LNCaP clone FGC (cell line): ENCODE results near the gene NUF2.
A peak's percentile ranks its signal among the peaks of the same experiment; 100 is the strongest.

Experiments used
- DNase-seq: peaks from one replicate; pipeline ENCODE4 v3.0.0-alpha.2; 2011; ENCODE audit warnings: low read depth
- H3K4me3 ChIP-seq: 2 replicates; pipeline ENCODE4 v1.5.1; 2011; ENCODE audit warnings: mild to moderate bottlenecking, low read depth, low read length, control low read depth
- CTCF ChIP-seq: IDR thresholded peaks from 2 replicates; pipeline ENCODE4 v1.5.1; 2012; ENCODE audit warnings: mild to moderate bottlenecking; ENCODE audit not compliant: control insufficient read depth, insufficient read depth; ENCODE audit errors: extremely low read depth

Gene NUF2

GRCh38 chr1:163365186-163365585, 43.4 kb downstream of the NUF2 start:
- no peak overlapping the region for H3K4me3 ChIP-seq
- TF ChIP-seq CTCF: no peak
- no peak for DNase-seq

- TF ChIP-seq CTCF: no peak
- H3K4me3 ChIP-seq: no peak overlapping the region
- DNase-seq: no peak
Observed at GRCh38 chr1:163366555-163366954, 44.8 kb downstream of the NUF2 start.

GRCh38 chr1:163367721-163368120, 46.0 kb downstream of the NUF2 start:
- DNase-seq: no peak
- no peak for TF ChIP-seq CTCF
- no peak overlapping the region for H3K4me3 ChIP-seq

- DNase-seq: no peak
- no peak for TF ChIP-seq CTCF
- no peak overlapping the region for H3K4me3 ChIP-seq
Observed at GRCh38 chr1:163372576-163372975, 50.8 kb downstream of the NUF2 start.

GRCh38 chr1:163378554-163378953, 56.8 kb downstream of the NUF2 start:
- no peak overlapping the region for H3K4me3 ChIP-seq
- TF ChIP-seq CTCF: no peak
- no peak for DNase-seq

GRCh38 chr1:163379801-163380200, 58.0 kb downstream of the NUF2 start:
- no peak overlapping the region for H3K4me3 ChIP-seq
- peak; percentile 91 for DNase-seq
- TF ChIP-seq CTCF: no peak

- TF ChIP-seq CTCF: no peak
- H3K4me3 ChIP-seq: peak overlapping the region; percentile 34
- DNase-seq: peak; percentile 59
Observed at GRCh38 chr1:163381487-163382184, 59.9 kb downstream of the NUF2 start.
